Liver (tissue), 3 donors: ENCODE measurements around the gene ZNF689.

Experiments
- ATF3 ChIP-seq: IDR thresholded peaks from 2 replicates; pipeline ENCODE4 v1.6.1; 2016; ENCODE audit warnings: antibody characterized with exemption
- CTCF ChIP-seq: fragments of 150-350 bp; IDR thresholded peaks from 2 replicates; pipeline ENCODE4 v1.5.1; 2017; ENCODE audit warnings: improper control_type of control experiment, low read depth, low read length; ENCODE audit not compliant: missing input control
- HNF4G ChIP-seq: IDR thresholded peaks from 2 replicates; pipeline ENCODE4 v1.6.1; 2016; ENCODE audit warnings: antibody characterized with exemption
- REST ChIP-seq: IDR thresholded peaks from 2 replicates; pipeline ENCODE4 v1.6.1; 2016; ENCODE audit warnings: antibody characterized with exemption, mild to moderate bottlenecking
- YY1 ChIP-seq: IDR thresholded peaks from 2 replicates; pipeline ENCODE4 v1.6.1; 2016; ENCODE audit warnings: antibody characterized with exemption, mild to moderate bottlenecking
- donor health status: healthy.
- donor health status: healthy.

GRCh38 chr16:30574678-30575077 lies 35.5 kb downstream of the ZNF689 start:
- TF ChIP-seq CTCF (no peak), HNF4G (no peak), ATF3 (no peak), YY1 (no peak), REST (no peak)
